Thymus (tissue), 11 donors: ENCODE data around the gene CCNB3. TPM values are rescaled to one million over a fixed set of nuclear protein-coding genes. Genes with fewer than 3 reads are reported as not detected.
"Not testable (repeated sequence)": the region's sequence is repeated elsewhere in the genome, so short reads cannot be mapped to it uniquely, and the experiment has no call there.

Experiments
- DNase-seq, 9 donors: peaks; one replicate each; pipeline ENCODE4 v3.0.0-alpha.2; 2013; ENCODE audit warnings: low spot score in 9 of 9, low read depth in 6 of 9, missing footprints in 1 of 9
- H3K27ac ChIP-seq, 2 donors: one replicate each; pipeline ENCODE4 v1.5.1; 2013; ENCODE audit warnings: control low read depth in 1 of 2, low read depth in 1 of 2, low read length in 1 of 2, mild to moderate bottlenecking in 1 of 2, moderate library complexity in 1 of 2
- H3K27me3 ChIP-seq, 2 donors: one replicate each; pipeline ENCODE4 v1.5.1; 2013; ENCODE audit warnings: low read length in 1 of 2; ENCODE audit not compliant: control insufficient read depth in 2 of 2, insufficient read depth in 1 of 2
- H3K36me3 ChIP-seq, 2 donors: one replicate each; pipeline ENCODE4 v1.5.1; 2013; ENCODE audit warnings: low read length in 1 of 2, mild to moderate bottlenecking in 1 of 2, moderate library complexity in 1 of 2; ENCODE audit not compliant: control insufficient read depth in 2 of 2, insufficient read depth in 2 of 2
- H3K4me1 ChIP-seq, 2 donors: one replicate each; pipeline ENCODE4 v1.5.1; 2013; ENCODE audit warnings: low read length in 2 of 2; ENCODE audit not compliant: control insufficient read depth in 2 of 2, insufficient read depth in 2 of 2
- H3K4me3 ChIP-seq, 2 donors: one replicate each; pipeline ENCODE4 v1.5.1; 2013; ENCODE audit warnings: low read length in 2 of 2, control low read depth in 1 of 2, mild to moderate bottlenecking in 1 of 2
- H3K9me3 ChIP-seq, 2 donors: one replicate each; pipeline ENCODE4 v1.5.1; 2013; ENCODE audit warnings: low read length in 1 of 2, mild to moderate bottlenecking in 1 of 2; ENCODE audit not compliant: control insufficient read depth in 2 of 2, insufficient read depth in 1 of 2
- WGBS: extraction: QIAGEN DNeasy Blood & Tissue Kit; methylation state at CpG from one replicate; pipeline ENCODE4 v1.1.7; 2013; 5-methylcytosine and 5-hydroxymethylcytosine counted together
- polyA plus RNA-seq: library from polyadenylated mRNA; stranded (reverse); fragments of 200-250 nt; gene quantifications from one replicate; pipeline ENCODE4 v1.2.3, GENCODE V29; 2013
- total RNA-seq: library from RNA; stranded (reverse); fragments of 120-200 nt; gene quantifications from one replicate; pipeline ENCODE4 v1.2.4, GENCODE V29; 2013
- donor health status: healthy.

The CCNB3 gene
- total and polyA plus RNA-seq, 2 donors = 0.42 to 0.50 TPM

DNA sequence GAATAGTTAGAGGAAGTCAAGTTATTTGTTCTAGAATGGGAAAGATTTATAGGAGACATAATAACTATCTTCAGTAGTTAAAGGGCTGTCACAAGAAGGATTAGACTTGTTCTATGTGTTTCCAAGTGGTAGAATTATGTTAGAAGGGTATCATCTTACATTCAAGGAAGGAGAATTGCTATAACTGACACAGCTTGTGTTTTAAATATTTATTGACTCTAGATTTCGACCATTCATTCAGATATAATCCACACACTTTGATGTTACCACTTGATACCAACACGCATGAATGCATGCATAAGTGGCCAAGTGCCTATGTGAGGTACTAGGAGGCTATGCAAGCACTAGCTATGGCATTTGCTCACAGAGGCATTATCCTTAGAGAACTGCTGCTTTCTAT is 122.7 kb downstream of the CCNB3 start:
- no peak overlapping the region for H3K4me3 ChIP-seq
- WGBS = 85% methylated on average over 2 of the region's 2 CpGs
- no peaks in the 10 kb centered on the region for H3K9me3 ChIP-seq
- no peaks in the 10 kb centered on the region for H3K27me3 ChIP-seq
- no peaks in the 10 kb centered on the region for H3K36me3 ChIP-seq
- no peak for DNase-seq
- no peak overlapping the region for H3K27ac ChIP-seq
- H3K4me1 ChIP-seq = no peaks in the 10 kb centered on the region

GRCh38 chrX:50332668-50333067 is 128.1 kb downstream of the CCNB3 start:
- not testable (repeated sequence) for H3K27ac ChIP-seq, H3K4me3 ChIP-seq, H3K9me3 ChIP-seq, H3K27me3 ChIP-seq, H3K4me1 ChIP-seq, H3K36me3 ChIP-seq, DNase-seq
- WGBS = 47% methylated on average over 5 of the region's 5 CpGs

DNA sequence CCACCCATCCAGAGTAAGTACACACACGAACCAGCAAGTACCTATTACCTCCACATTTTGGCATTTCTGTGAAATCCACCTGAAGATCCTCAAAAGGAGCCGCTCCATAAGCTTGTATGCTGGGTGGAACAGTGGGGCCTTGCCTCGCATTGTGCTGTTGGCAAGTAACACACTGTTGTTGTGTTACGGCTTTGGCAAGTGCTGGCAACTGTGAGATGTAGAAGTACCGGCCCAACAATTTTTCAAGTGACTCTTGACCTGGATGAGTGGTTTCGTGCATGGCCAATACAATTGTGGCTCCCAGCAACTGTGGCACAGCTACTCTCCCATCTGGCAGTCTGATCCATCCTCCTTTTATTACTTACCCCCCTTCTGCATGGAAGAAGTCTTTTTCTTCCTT is 128.7 kb downstream of the CCNB3 start:
- Histone ChIP-seq H3K4me1 (no peaks in the 10 kb centered on the region), H3K27me3 (no peaks in the 10 kb centered on the region), H3K36me3 (no peaks in the 10 kb centered on the region), H3K9me3 (no peaks in the 10 kb centered on the region), H3K4me3 (no peak overlapping the region), H3K27ac (no peak overlapping the region)
- 89% methylated on average over 6 of the region's 6 CpGs for WGBS
- no peak for DNase-seq

- DNase-seq = no peak
These were observed 139.4 kb downstream of the CCNB3 start for GRCh38 chrX:50343917-50344316.

GRCh38 chrX:50372966-50373365 is 168.4 kb downstream of the CCNB3 start:
- no peaks in the 10 kb centered on the region for H3K36me3 ChIP-seq
- no peak for DNase-seq
- no peak overlapping the region for H3K4me3 ChIP-seq
- H3K27ac ChIP-seq = no peak overlapping the region
- H3K4me1 ChIP-seq = no peaks in the 10 kb centered on the region
- 78% methylated on average over 4 of the region's 4 CpGs for WGBS
- H3K27me3 ChIP-seq = no peaks in the 10 kb centered on the region
- H3K9me3 ChIP-seq = no peaks in the 10 kb centered on the region

More at GRCh38 chrX:50343917-50344316, 139.4 kb downstream of the CCNB3 start:
- Histone ChIP-seq H3K9me3 (no peaks in the 10 kb centered on the region), H3K4me3 (no peak overlapping the region), H3K27ac (no peak overlapping the region), H3K36me3 (no peaks in the 10 kb centered on the region), H3K4me1 (no peaks in the 10 kb centered on the region), H3K27me3 (no peaks in the 10 kb centered on the region)

DNA sequence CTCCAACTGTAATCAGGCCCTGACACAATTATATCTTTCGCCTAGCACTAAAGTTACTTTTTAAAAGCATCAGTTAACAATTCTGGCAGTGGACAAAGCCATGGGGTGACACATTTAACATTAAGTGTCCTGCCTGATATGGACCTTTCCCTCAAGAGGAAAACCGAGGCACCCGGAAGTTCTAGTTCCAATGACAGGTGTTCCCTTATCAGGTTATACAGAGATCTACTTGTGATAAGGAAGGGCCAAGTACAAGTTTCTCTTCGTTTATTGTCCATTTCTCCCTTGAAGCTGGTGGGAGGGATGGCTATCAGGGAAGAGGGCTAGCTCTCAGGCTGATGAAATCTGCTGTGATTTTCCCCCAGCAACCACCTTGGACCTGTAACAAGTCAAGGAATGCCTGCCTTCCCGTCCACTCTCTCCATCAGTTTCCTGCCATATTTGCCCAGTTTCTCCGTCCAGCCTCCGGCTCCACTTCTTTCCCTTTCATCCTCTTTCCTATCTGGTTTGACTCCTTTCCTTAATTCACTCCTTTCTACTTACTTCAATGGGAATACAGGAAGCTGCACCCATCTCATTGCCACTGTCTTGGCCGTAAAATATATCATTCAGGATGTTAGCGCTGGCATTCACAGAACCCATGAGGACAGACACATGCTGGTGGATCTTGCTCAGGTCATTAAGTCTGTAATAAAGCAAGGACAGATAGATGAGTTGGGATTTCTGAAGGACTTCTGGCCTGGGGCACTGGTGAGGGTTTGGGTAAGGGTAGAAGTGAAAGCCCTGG is 171.1 kb downstream of the CCNB3 start:
- H3K9me3 ChIP-seq = no peaks in the 10 kb centered on the region
- no peak overlapping the region for H3K27ac ChIP-seq
- no peak overlapping the region for H3K4me3 ChIP-seq
- no peak for DNase-seq
- H3K4me1 ChIP-seq = no peaks in the 10 kb centered on the region
- H3K27me3 ChIP-seq = no peaks in the 10 kb centered on the region
- no peaks in the 10 kb centered on the region for H3K36me3 ChIP-seq
- 95% methylated on average over 9 of the region's 9 CpGs for WGBS

DNA sequence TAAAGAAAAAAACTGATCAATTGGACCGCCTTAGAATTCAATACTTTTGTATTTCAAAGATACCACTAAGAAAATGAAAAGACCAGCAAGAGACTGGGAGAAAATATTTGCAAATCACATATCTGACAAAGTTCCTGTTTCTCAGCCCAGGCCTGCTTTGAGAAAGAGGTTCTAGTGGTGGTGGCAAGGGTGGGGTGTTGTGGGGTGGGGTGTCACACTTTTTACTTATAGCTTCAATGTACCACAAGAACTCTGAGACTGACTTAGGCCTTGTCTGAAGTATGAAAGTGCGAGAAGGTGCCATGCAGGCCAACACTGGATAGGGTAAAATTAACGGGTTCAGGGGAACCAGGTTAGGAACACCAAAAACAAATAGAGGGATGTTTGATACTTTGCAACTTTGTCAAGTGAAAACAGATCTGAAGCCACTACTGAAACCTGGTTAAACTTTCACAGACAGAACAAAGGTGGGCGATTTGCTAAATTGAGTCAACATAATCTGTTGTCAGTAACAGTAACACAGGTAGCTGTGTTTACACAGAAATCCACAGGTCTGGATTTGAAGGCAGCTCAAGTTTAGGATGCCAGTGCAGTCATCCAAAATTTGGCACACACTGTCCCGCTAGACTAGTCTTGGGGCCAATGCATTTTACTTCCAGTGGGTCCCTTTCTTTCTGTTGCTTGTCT is 177.3 kb downstream of the CCNB3 start:
- DNase-seq = no peak
- Histone ChIP-seq H3K27me3 (no peaks in the 10 kb centered on the region), H3K4me1 (no peaks in the 10 kb centered on the region), H3K9me3 (no peaks in the 10 kb centered on the region), H3K36me3 (no peaks in the 10 kb centered on the region), H3K4me3 (no peak overlapping the region), H3K27ac (no peak overlapping the region)
- 89% methylated on average over 5 of the region's 5 CpGs for WGBS

DNA sequence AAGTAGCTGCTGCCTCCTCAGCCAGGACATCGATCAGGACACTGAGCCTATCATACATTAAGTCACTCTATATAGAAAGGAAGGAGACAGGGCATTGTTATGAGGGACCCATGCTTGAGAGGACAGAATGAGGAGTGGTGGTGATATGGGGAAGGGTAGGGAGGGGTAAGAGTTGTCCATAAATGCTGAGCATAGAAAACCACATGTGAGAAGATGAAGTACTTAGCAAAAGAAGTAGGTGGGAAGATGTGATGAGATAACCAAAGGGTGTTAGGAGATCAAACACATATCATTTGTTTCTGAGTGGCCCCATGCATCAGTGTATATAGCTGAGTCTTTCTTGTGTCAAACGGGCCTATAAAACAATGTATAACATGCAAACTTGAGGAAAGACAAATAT is 182.0 kb downstream of the CCNB3 start:
- Histone ChIP-seq H3K4me3 (no peak overlapping the region), H3K36me3 (no peaks in the 10 kb centered on the region), H3K27ac (no peak overlapping the region), H3K4me1 (no peaks in the 10 kb centered on the region), H3K27me3 (no peaks in the 10 kb centered on the region), H3K9me3 (no peaks in the 10 kb centered on the region)
- DNase-seq = no peak
- WGBS = 94% methylated on average over 2 of the region's 2 CpGs

GRCh38 chrX:50393902-50394301 is 189.3 kb downstream of the CCNB3 start:
- Histone ChIP-seq H3K27me3 (no peaks in the 10 kb centered on the region), H3K4me1 (no peaks in the 10 kb centered on the region), H3K4me3 (no peak overlapping the region), H3K27ac (no peak overlapping the region), H3K36me3 (no peaks in the 10 kb centered on the region), H3K9me3 (no peaks in the 10 kb centered on the region)
- no peak for DNase-seq
- 82% methylated on average over 2 of the region's 2 CpGs for WGBS
